Stimulated activated effector memory CD8-positive, alpha-beta T cell treated with anti-CD3 and anti-CD28 coated beads, Interleukin-12 subunit alpha, Interleukin-12 subunit beta, amount 100 ng/mL, for 72 hours (primary cell): ENCODE measurements around the gene ZDHHC21.
A peak's percentile ranks its signal among the peaks of the same experiment; 100 is the strongest.
"Not testable (repeated sequence)": the region's sequence is repeated elsewhere in the genome, so short reads cannot be mapped to it uniquely, and the experiment has no call there.

Experiments used
- ATAC-seq: fragments of 150-1000 bp; cut with Tn5 transposase; 2 replicates; pipeline ENCODE4 v1.10.0; 2021
- DNase-seq, 2 donors: peaks; one replicate each; pipeline ENCODE4 v3.0.0; 2021 to 2022; ENCODE audit warnings: low spot score in 2 of 2
- H3K27ac Mint-ChIP-seq: one replicate; pipeline ENCODE4 v1.8.0; 2022; ENCODE audit warnings: mild to moderate bottlenecking, mixed read lengths
- H3K36me3 Mint-ChIP-seq: one replicate; pipeline ENCODE4 v1.8.0; 2022; ENCODE audit warnings: mild to moderate bottlenecking, mixed read lengths
- H3K4me1 Mint-ChIP-seq: one replicate; pipeline ENCODE4 v1.8.0; 2022; ENCODE audit warnings: mixed read lengths
- H3K4me3 Mint-ChIP-seq: one replicate; pipeline ENCODE4 v1.8.0; 2022; ENCODE audit warnings: mild to moderate bottlenecking, mixed read lengths
- H3K9me3 Mint-ChIP-seq: one replicate; pipeline ENCODE4 v1.8.0; 2022; ENCODE audit warnings: mixed read lengths

Gene ZDHHC21

DNA sequence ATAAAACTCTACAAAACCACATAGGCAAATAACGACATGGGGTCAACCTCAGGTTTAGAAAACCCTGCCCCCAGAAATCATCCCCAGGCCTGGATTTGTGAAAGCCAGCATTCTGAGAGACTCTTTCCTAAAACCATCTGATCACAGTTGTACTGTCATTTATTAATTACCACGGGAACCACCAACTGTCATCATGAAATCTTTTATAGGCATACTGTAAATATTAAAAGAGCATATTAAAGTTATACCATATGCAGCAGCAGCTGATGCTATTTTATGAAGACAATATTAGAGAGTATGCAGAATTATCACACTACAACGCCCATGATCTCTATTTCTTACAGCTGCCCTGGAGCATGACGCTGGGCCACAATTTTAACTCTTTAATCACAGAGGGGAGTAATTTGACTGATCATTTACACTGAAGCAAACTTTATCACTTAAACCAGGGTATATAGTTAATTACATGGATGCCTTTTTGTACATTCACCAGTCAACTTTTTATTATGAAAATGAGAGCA, 9.0 kb upstream of the ZDHHC21 start:
- DNase-seq (no peak), ATAC-seq (no peak)
- H3K9me3 Mint-ChIP-seq = peaks cover 16% of the 10 kb centered on the region
- H3K4me1 Mint-ChIP-seq = no peaks in the 10 kb centered on the region
- no peak overlapping the region for H3K27ac Mint-ChIP-seq
- H3K36me3 Mint-ChIP-seq = no peaks in the 10 kb centered on the region
- H3K4me3 Mint-ChIP-seq = no peak overlapping the region

DNA sequence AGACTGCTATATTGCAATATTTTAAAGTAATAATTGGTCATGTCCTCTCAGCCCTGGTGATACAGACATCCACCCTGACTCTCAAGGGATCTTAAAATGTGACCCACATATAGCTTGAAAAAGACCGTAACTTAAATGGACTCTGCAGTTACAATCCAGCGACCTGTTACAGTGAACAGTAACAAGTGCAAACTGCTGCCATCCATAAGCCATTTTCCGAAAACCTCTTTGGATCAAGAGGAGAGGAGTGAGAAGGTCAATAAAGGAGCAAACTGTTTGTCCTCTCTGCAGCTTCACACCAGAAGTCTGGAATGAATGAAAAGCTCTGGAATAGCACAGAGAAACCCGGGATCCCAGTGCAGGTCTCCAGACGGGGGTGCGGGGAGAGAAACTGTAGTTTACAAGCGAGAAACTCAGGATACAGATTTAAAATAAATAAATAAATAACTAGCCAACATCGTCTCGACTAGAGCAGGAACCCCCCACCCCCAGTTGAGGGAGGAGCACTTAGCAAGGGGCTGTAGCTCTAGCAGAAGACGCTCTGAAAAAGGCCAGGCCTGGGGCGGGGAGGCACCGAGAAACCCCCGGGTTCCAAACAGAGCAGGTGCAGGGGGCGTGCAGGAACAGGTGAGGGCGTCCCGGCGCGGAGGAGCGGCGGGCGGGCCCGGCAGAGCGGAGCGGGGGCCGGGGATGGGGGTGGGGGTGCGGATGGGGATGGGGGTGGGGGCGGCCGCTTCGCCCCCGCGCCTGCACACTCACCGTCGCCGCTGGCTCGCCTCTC, 572 bp downstream of the ZDHHC21 start:
- peaks cover 42% of the 10 kb centered on the region for H3K4me1 Mint-ChIP-seq
- H3K27ac Mint-ChIP-seq = peak overlapping the region; percentile 94
- H3K4me3 Mint-ChIP-seq = peak overlapping the region; percentile 88
- no peaks in the 10 kb centered on the region for H3K9me3 Mint-ChIP-seq
- H3K36me3 Mint-ChIP-seq = peaks cover 19% of the 10 kb centered on the region
- ATAC-seq (peak; percentile 62), DNase-seq (peak in 1 of 2 donors; percentile 60)

- no peaks in the 10 kb centered on the region for H3K9me3 Mint-ChIP-seq
- no peak for DNase-seq
- peaks cover 42% of the 10 kb centered on the region for H3K4me1 Mint-ChIP-seq
- H3K36me3 Mint-ChIP-seq = peaks cover 34% of the 10 kb centered on the region
- ATAC-seq = no peak
- no peak overlapping the region for H3K27ac Mint-ChIP-seq
- peak overlapping the region; percentile 88 for H3K4me3 Mint-ChIP-seq
These were observed 2.1 kb downstream of the ZDHHC21 start for GRCh38 chr9:14690948-14691730.

GRCh38 chr9:14687042-14687719, 6.1 kb downstream of the ZDHHC21 start:
- H3K36me3 Mint-ChIP-seq = peaks cover 48% of the 10 kb centered on the region
- no peaks in the 10 kb centered on the region for H3K9me3 Mint-ChIP-seq
- H3K27ac Mint-ChIP-seq = no peak overlapping the region
- DNase-seq (no peak), ATAC-seq (no peak)
- H3K4me3 Mint-ChIP-seq = no peak overlapping the region
- peaks cover 37% of the 10 kb centered on the region for H3K4me1 Mint-ChIP-seq

DNA sequence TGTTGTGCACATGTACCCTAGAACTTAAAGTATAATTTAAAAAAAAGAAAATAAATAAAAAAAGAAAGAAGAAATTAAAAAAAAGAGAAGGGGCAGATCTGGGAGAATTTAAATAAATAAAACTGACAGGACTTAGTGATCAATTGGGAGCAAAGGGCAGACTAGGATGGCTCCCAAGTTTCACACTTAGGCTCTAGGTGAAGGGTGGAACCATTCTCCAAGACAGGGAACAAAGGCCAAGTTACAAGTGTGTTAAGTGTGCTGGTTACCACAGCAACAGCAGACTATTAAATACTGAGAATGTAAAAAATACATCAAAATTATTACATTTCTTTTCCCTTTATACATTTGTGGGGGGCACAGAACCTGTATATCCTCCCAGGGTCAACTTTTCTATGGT, 7.1 kb downstream of the ZDHHC21 start:
- no peak overlapping the region for H3K27ac Mint-ChIP-seq
- ATAC-seq = no peak

GRCh38 chr9:14682616-14683015, 10.6 kb downstream of the ZDHHC21 start:
- H3K27ac Mint-ChIP-seq = peak overlapping the region; percentile 83
- not testable (repeated sequence) for DNase-seq, H3K9me3 Mint-ChIP-seq, ATAC-seq
- peak overlapping the region; percentile 36 for H3K4me3 Mint-ChIP-seq
- peaks cover 29% of the 10 kb centered on the region for H3K36me3 Mint-ChIP-seq
- H3K4me1 Mint-ChIP-seq = peaks cover 35% of the 10 kb centered on the region

More for the DNA sequence above, 7.1 kb downstream of the ZDHHC21 start:
- peaks cover 48% of the 10 kb centered on the region for H3K36me3 Mint-ChIP-seq
- H3K9me3 Mint-ChIP-seq = no peaks in the 10 kb centered on the region
- peaks cover 38% of the 10 kb centered on the region for H3K4me1 Mint-ChIP-seq
- H3K4me3 Mint-ChIP-seq = no peak overlapping the region
- no peak for DNase-seq

GRCh38 chr9:14678776-14679175, 14.5 kb downstream of the ZDHHC21 start:
- peaks cover 6% of the 10 kb centered on the region for H3K36me3 Mint-ChIP-seq

DNA sequence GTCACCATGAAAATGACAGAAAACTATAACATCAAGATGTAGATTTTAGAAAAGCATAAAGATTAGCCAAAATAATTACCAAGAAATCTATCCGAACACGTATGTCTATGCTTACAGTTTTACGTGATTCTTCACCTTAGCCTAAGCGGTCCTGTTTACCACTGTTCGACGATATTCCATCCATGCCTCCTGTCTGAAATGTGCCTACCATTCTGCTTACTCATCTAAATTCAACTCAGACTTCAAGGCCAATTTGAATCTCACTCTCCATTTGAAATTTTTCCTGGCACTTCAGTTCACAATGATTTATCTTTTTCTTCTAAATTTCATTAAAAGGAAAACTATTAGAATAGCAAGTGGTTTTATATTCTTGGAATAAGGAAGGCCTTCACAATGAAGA, 15.4 kb downstream of the ZDHHC21 start:
- no peak overlapping the region for H3K27ac Mint-ChIP-seq
- peaks cover 2% of the 10 kb centered on the region for H3K36me3 Mint-ChIP-seq
- DNase-seq (no peak), ATAC-seq (no peak)
- H3K4me3 Mint-ChIP-seq = no peak overlapping the region
- no peaks in the 10 kb centered on the region for H3K9me3 Mint-ChIP-seq
- H3K4me1 Mint-ChIP-seq = peaks cover 36% of the 10 kb centered on the region

More at GRCh38 chr9:14678776-14679175, 14.5 kb downstream of the ZDHHC21 start:
- DNase-seq (no peak), ATAC-seq (no peak)
- Mint-ChIP-seq H3K27ac (no peak overlapping the region), H3K4me3 (no peak overlapping the region), H3K9me3 (no peaks in the 10 kb centered on the region), H3K4me1 (peaks cover 40% of the 10 kb centered on the region)

DNA sequence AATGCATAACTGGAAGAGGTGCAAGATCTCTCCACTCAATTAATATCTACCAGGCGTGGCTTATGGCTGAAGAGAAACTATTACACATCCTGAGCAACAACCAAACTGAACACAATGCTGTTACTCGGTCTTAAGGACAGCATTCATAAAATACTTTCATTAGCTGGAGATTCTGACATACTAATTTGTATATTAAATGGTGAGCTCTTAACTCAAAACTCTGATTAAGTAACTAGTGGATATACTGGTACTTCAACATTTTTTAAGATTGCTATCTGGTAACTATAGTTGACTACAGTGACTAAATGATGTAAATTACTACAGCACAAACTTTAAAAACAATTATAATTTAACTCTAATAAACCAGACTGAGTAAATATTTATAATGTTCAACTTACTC, 15.8 kb downstream of the ZDHHC21 start:
- ATAC-seq (no peak), DNase-seq (no peak)
- no peaks in the 10 kb centered on the region for H3K9me3 Mint-ChIP-seq
- H3K36me3 Mint-ChIP-seq = peaks cover 4% of the 10 kb centered on the region
- H3K27ac Mint-ChIP-seq = no peak overlapping the region
- H3K4me3 Mint-ChIP-seq = no peak overlapping the region
- H3K4me1 Mint-ChIP-seq = peaks cover 34% of the 10 kb centered on the region

DNA sequence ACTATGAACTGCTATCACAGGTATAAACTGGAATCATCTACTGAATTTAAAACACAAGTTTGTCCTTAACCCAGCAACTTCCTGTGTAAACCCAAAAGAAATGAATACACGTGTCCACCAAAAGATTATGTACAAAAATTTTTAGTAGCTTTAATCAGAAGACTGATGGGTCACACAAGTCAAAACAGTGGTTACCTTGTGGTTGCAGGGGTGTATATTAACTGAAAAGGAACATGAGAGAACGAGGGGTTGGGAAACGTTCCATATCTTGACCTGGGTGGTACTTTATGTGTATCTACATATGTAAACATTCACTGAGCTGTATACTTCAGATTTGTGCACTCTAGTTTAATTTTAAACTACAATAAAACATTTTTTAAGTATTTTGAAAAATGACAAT, 18.6 kb downstream of the ZDHHC21 start:
- Mint-ChIP-seq H3K27ac (no peak overlapping the region), H3K4me1 (peaks cover 29% of the 10 kb centered on the region), H3K36me3 (peaks cover 20% of the 10 kb centered on the region), H3K9me3 (no peaks in the 10 kb centered on the region), H3K4me3 (no peak overlapping the region)
- no peak for DNase-seq
- ATAC-seq = no peak

GRCh38 chr9:14671377-14671776, 21.9 kb downstream of the ZDHHC21 start:
- Mint-ChIP-seq H3K27ac (peak overlapping the region; percentile 65), H3K4me3 (peak overlapping the region; percentile 32), H3K36me3 (peaks cover 20% of the 10 kb centered on the region), H3K9me3 (no peaks in the 10 kb centered on the region), H3K4me1 (peaks cover 20% of the 10 kb centered on the region)
- DNase-seq = no peak
- peak; percentile 93 for ATAC-seq

DNA sequence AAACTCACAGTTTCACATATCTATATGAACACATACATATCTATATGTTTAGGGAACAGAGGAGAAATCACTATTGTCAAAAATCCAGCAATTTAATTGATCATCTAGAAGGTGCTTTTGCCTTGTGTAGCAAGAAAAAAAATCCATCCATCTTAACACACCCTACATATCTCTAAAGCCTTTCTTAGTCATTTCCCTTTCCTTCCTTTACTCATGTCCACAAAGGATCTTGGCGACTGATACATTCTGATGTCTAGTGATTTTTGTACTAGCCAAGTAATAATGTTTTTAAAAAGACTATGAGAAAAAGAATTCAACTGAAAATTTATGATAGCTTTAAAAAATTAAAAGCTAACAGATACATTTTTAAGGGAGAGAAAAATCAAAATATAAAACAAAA, 22.5 kb downstream of the ZDHHC21 start:
- Mint-ChIP-seq H3K9me3 (no peaks in the 10 kb centered on the region), H3K4me1 (peaks cover 20% of the 10 kb centered on the region), H3K4me3 (peak overlapping the region; percentile 32), H3K36me3 (peaks cover 20% of the 10 kb centered on the region), H3K27ac (peak overlapping the region; percentile 65)
- ATAC-seq (peak; percentile 91), DNase-seq (no peak)

DNA sequence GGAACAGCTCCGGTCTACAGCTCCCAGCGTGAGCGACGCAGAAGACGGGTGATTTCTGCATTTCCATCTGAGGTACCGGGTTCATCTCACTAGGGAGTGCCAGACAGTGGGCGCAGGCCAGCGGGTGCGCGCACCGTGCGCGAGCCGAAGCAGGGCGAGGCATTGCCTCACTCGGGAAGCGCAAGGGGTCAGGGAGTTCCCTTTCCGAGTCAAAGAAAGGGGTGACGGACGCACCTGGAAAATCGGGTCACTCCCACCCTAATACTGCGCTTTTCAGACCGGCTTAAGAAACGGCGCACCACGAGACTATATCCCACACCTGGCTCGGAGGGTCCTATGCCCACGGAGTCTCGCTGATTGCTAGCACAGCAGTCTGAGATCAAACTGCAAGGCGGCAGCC, 29.2 kb downstream of the ZDHHC21 start:
- not testable (repeated sequence) for H3K4me1 Mint-ChIP-seq, H3K27ac Mint-ChIP-seq, DNase-seq, H3K9me3 Mint-ChIP-seq, H3K4me3 Mint-ChIP-seq, ATAC-seq
- peaks cover 17% of the 10 kb centered on the region for H3K36me3 Mint-ChIP-seq

- no peaks in the 10 kb centered on the region for H3K9me3 Mint-ChIP-seq
- no peak overlapping the region for H3K4me3 Mint-ChIP-seq
- peaks cover 34% of the 10 kb centered on the region for H3K36me3 Mint-ChIP-seq
- no peak overlapping the region for H3K27ac Mint-ChIP-seq
- no peaks in the 10 kb centered on the region for H3K4me1 Mint-ChIP-seq
- ATAC-seq (no peak), DNase-seq (no peak)
These were observed 31.2 kb downstream of the ZDHHC21 start for GRCh38 chr9:14662060-14662453.

GRCh38 chr9:14661421-14662059, 31.7 kb downstream of the ZDHHC21 start:
- DNase-seq (no peak), ATAC-seq (no peak)
- peaks cover 34% of the 10 kb centered on the region for H3K36me3 Mint-ChIP-seq
- no peak overlapping the region for H3K4me3 Mint-ChIP-seq
- no peaks in the 10 kb centered on the region for H3K4me1 Mint-ChIP-seq
- peaks cover 3% of the 10 kb centered on the region for H3K9me3 Mint-ChIP-seq
- no peak overlapping the region for H3K27ac Mint-ChIP-seq
